ENCODE measurements around the gene FAM114A2.
A peak's percentile ranks its signal among the peaks of the same experiment; 100 is the strongest.

FAM114A2 gene

GRCh38 chr5:153981905-153982605, 56.7 kb downstream of the FAM114A2 start:
- DNase-seq: no peak

- no peak for DNase-seq
Observed at GRCh38 chr5:153979028-153979783, 59.5 kb downstream of the FAM114A2 start.

GRCh38 chr5:153974813-153975163, 63.9 kb downstream of the FAM114A2 start:
- no peak for DNase-seq

- peak; percentile 43 for DNase-seq
Observed at GRCh38 chr5:153974131-153974812, 64.4 kb downstream of the FAM114A2 start.

GRCh38 chr5:153972240-153972639, 66.5 kb downstream of the FAM114A2 start:
- DNase-seq: no peak

GRCh38 chr5:153970496-153970895, 68.2 kb downstream of the FAM114A2 start:
- no peak for DNase-seq

- no peak for DNase-seq
Observed at GRCh38 chr5:153969563-153969895, 69.2 kb downstream of the FAM114A2 start.

- no peak for DNase-seq
Observed at GRCh38 chr5:153968761-153969562, 69.7 kb downstream of the FAM114A2 start.

- DNase-seq: peak; percentile 49
Observed at GRCh38 chr5:153964880-153965645, 73.6 kb downstream of the FAM114A2 start.

GRCh38 chr5:153964191-153964879, 74.4 kb downstream of the FAM114A2 start:
- DNase-seq: no peak

- DNase-seq: peak; percentile 48
Observed at GRCh38 chr5:153960269-153961215, 78.2 kb downstream of the FAM114A2 start.

GRCh38 chr5:153959134-153959957, 79.4 kb downstream of the FAM114A2 start:
- peak; percentile 71 for DNase-seq

- DNase-seq: no peak
Observed at GRCh38 chr5:153957205-153957604, 81.5 kb downstream of the FAM114A2 start.

GRCh38 chr5:153953411-153953810, 85.3 kb downstream of the FAM114A2 start:
- no peak for DNase-seq

GRCh38 chr5:153952893-153953292, 85.8 kb downstream of the FAM114A2 start:
- DNase-seq: peak; percentile 42

- DNase-seq: no peak
Observed at GRCh38 chr5:153952057-153952456, 86.7 kb downstream of the FAM114A2 start.

- no peak for DNase-seq
Observed at GRCh38 chr5:153941265-153941664, 97.4 kb downstream of the FAM114A2 start.

Measured in HCEC 1CT (cell line).